ENCODE measurements around the gene CCDC3. TPM values are rescaled to one million over a fixed set of nuclear protein-coding genes. Genes with fewer than 3 reads are reported as not detected.

Gene CCDC3
- polyA plus RNA-seq, 1 of the 3 experiments (the other 2 are of a cell fraction): 0.02 TPM

DNA sequence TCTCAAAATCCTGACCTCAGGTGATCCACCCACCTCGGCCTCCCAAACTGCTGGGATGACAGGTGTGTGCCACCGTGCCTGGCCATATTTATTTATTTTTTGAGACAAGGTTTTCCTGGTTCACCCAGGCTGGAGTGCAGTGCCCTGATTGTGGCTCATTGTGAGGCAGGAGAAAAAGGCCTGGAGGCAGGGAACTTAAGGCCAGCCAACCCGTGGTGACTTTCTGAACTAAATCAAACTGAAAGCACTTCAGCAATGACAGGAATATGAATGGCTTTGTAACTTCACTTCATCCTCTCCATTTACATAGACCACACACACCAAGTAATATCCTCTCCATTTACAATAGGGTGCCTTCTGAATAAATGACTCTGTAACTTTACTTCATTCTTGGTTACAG lies 124.4 kb downstream of the CCDC3 start:
- POLR2A ChIA-PET: no interaction called here
- Histone ChIP-seq H3K4me2 (no peak overlapping the region), H2AFZ (ENCODE audit: low read depth) (no peak overlapping the region)

More for the DNA sequence above, 124.4 kb downstream of the CCDC3 start:
- Histone ChIP-seq H3K9ac (no peak overlapping the region), H3K27me3 (ENCODE audit: insufficient read depth) (no peaks in the 10 kb centered on the region), H3K4me1 (ENCODE audit: control insufficient read depth in 1 of 2, insufficient read depth in 2 of 2, low read depth in 1 of 2, low read length in 1 of 2) (peaks cover 0 to 6% of the 10 kb centered on the region in 2 experiments; a peak in 1 of 4 replicates), H3K27ac (ENCODE audit: low read depth in 2 of 2, low read length in 1 of 2) (no peak overlapping the region), H3F3A (replicated peaks; ENCODE audit: insufficient read depth) (no peaks in the 10 kb centered on the region), H3K9me3 (no peaks in the 10 kb centered on the region), H3K9me2 (no peaks in the 10 kb centered on the region), H4K20me1 (ENCODE audit: insufficient read depth) (no peaks in the 10 kb centered on the region), H3K36me3 (replicated peaks in 1 of 2; ENCODE audit: control insufficient read depth in 1 of 2, insufficient read depth in 2 of 2, low read length in 1 of 2) (no peaks in the 10 kb centered on the region), H3K4me3 (ENCODE audit: low read depth in 2 of 2, low read length in 1 of 2) (no peak overlapping the region), H3K79me2 (ENCODE audit: insufficient read depth) (no peaks in the 10 kb centered on the region)
- WGBS (ENCODE audit: low lambda C conversion rate): 33% methylated on average over 3 of the region's 3 CpGs
- DNase-seq: no peak
- CTCF ChIA-PET: interaction anchor here (1.2 kb wide), 1 partner anchor 25 kb away, joined by 4 read pairs; no protein-coding TSS in a partner anchor
- TF ChIP-seq RXRA (IDR thresholded peaks at IDR 0.05; ENCODE audit: borderline replicate concordance, low read depth) (no peak), CHD2 (IDR thresholded peaks at IDR 0.05; ENCODE audit: low read length, partially characterized antibody) (no peak), NRF1 (IDR thresholded peaks at IDR 0.05; ENCODE audit: low read depth, low read length) (no peak), RCOR1 (IDR thresholded peaks at IDR 0.05; ENCODE audit: low read length) (no peak), RAD21 (IDR thresholded peaks at IDR 0.05; ENCODE audit: low read length) (no peak), GATA2 (CRISPR knock-in tag; IDR thresholded peaks at IDR 0.05) (no peak), MEF2A (IDR thresholded peaks at IDR 0.05; ENCODE audit: borderline replicate concordance, low read depth) (no peak), TAF1 (IDR thresholded peaks at IDR 0.05; ENCODE audit: borderline replicate concordance, low read depth, low read length) (no peak), POLR2AphosphoS5 (IDR thresholded peaks at IDR 0.05; ENCODE audit: low read depth, low read length) (no peak), TCF12 (IDR thresholded peaks at IDR 0.05) (no peak)
- TF ChIP-seq, protein P1, sequence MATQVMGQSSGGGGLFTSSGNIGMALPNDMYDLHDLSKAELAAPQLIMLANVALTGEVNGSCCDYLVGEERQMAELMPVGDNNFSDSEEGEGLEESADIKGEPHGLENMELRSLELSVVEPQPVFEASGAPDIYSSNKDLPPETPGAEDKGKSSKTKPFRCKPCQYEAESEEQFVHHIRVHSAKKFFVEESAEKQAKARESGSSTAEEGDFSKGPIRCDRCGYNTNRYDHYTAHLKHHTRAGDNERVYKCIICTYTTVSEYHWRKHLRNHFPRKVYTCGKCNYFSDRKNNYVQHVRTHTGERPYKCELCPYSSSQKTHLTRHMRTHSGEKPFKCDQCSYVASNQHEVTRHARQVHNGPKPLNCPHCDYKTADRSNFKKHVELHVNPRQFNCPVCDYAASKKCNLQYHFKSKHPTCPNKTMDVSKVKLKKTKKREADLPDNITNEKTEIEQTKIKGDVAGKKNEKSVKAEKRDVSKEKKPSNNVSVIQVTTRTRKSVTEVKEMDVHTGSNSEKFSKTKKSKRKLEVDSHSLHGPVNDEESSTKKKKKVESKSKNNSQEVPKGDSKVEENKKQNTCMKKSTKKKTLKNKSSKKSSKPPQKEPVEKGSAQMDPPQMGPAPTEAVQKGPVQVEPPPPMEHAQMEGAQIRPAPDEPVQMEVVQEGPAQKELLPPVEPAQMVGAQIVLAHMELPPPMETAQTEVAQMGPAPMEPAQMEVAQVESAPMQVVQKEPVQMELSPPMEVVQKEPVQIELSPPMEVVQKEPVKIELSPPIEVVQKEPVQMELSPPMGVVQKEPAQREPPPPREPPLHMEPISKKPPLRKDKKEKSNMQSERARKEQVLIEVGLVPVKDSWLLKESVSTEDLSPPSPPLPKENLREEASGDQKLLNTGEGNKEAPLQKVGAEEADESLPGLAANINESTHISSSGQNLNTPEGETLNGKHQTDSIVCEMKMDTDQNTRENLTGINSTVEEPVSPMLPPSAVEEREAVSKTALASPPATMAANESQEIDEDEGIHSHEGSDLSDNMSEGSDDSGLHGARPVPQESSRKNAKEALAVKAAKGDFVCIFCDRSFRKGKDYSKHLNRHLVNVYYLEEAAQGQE (IDR thresholded peaks at IDR 0.05; ENCODE audit: low read depth, low read length): no peak
- TF ChIP-seq, protein P2, sequence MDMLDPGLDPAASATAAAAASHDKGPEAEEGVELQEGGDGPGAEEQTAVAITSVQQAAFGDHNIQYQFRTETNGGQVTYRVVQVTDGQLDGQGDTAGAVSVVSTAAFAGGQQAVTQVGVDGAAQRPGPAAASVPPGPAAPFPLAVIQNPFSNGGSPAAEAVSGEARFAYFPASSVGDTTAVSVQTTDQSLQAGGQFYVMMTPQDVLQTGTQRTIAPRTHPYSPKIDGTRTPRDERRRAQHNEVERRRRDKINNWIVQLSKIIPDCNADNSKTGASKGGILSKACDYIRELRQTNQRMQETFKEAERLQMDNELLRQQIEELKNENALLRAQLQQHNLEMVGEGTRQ (IDR thresholded peaks at IDR 0.05; ENCODE audit: borderline replicate concordance, low read depth, low read length): no peak
- TF ChIP-seq, protein P3, sequence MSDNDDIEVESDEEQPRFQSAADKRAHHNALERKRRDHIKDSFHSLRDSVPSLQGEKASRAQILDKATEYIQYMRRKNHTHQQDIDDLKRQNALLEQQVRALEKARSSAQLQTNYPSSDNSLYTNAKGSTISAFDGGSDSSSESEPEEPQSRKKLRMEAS (IDR thresholded peaks at IDR 0.05; ENCODE audit: low read depth): no peak
- TF ChIP-seq, protein P4, sequence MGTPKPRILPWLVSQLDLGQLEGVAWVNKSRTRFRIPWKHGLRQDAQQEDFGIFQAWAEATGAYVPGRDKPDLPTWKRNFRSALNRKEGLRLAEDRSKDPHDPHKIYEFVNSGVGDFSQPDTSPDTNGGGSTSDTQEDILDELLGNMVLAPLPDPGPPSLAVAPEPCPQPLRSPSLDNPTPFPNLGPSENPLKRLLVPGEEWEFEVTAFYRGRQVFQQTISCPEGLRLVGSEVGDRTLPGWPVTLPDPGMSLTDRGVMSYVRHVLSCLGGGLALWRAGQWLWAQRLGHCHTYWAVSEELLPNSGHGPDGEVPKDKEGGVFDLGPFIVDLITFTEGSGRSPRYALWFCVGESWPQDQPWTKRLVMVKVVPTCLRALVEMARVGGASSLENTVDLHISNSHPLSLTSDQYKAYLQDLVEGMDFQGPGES (IDR thresholded peaks at IDR 0.05; ENCODE audit: low read depth, low read length): no peak

Measured in SK-N-SH (cell line).